Smooth muscle cell (in vitro differentiated cells): ENCODE results near the gene TMEM41A. TPM values are rescaled to one million over a fixed set of nuclear protein-coding genes. Genes with fewer than 3 reads are reported as not detected.

ENCODE experiments used
- DNase-seq: peaks from one replicate; lab custom pipeline; 2025; ENCODE audit not compliant: unreplicated experiment; lab: John Stamatoyannopoulos, UW
- H2AFZ ChIP-seq: fragments of 200-600 bp; sonication (generic); 2 replicates; pipeline ENCODE4 v1.6.0; 2016; ENCODE audit warnings: antibody characterized with exemption, low read depth, mild to moderate bottlenecking
- H3F3A ChIP-seq: fragments of 200-600 bp; sonication (generic); 2 replicates; pipeline ENCODE4 v1.6.0; 2017; ENCODE audit warnings: antibody characterized with exemption, low read depth
- H3K27ac ChIP-seq: fragments of 200-600 bp; sonication (generic); 2 replicates; pipeline ENCODE4 v1.5.1; 2016; ENCODE audit warnings: low read depth, mild to moderate bottlenecking
- H3K27me3 ChIP-seq: fragments of 200-600 bp; sonication (generic); 2 replicates; pipeline ENCODE4 v1.6.1; 2016; ENCODE audit warnings: low read depth, mild to moderate bottlenecking
- H3K36me3 ChIP-seq: fragments of 200-600 bp; sonication (generic); 2 replicates; pipeline ENCODE4 v1.5.1; 2016; ENCODE audit warnings: low read depth
- H3K4me1 ChIP-seq: fragments of 200-600 bp; sonication (generic); 2 replicates; pipeline ENCODE4 v1.5.1; 2016; ENCODE audit warnings: low read depth
- H3K4me2 ChIP-seq: fragments of 200-600 bp; sonication (generic); 2 replicates; pipeline ENCODE4 v1.6.0; 2016; ENCODE audit warnings: mild to moderate bottlenecking
- H3K4me3 ChIP-seq: fragments of 200-600 bp; sonication (generic); 2 replicates; pipeline ENCODE4 v1.5.1; 2016; ENCODE audit warnings: mild to moderate bottlenecking
- H3K79me2 ChIP-seq: fragments of 200-600 bp; sonication (generic); 2 replicates; pipeline ENCODE4 v1.6.0; 2016; ENCODE audit warnings: low read depth, mild to moderate bottlenecking
- H3K9ac ChIP-seq: fragments of 200-600 bp; sonication (generic); 2 replicates; pipeline ENCODE4 v1.6.0; 2016; ENCODE audit warnings: low read depth
- H3K9me3 ChIP-seq: fragments of 200-600 bp; sonication (generic); replicated peaks from 2 replicates; pipeline ENCODE4 v1.5.1; 2016; ENCODE audit warnings: low read depth
- H4K20me1 ChIP-seq: fragments of 200-600 bp; sonication (generic); 2 replicates; pipeline ENCODE4 v1.6.0; 2016; ENCODE audit warnings: low read depth
- CTCF ChIP-seq: fragments of 200-600 bp; sonication (generic); IDR thresholded peaks from 2 replicates; pipeline ENCODE4 v1.5.1; 2017; ENCODE audit warnings: borderline replicate concordance, mild to moderate bottlenecking, antibody characterized with exemption; ENCODE audit not compliant: insufficient read depth, poor library complexity, severe bottlenecking
- WGBS: methylation state at CpG from one replicate; pipeline ENCODE4 v1.1.7; 2016; ENCODE audit warnings: low lambda C conversion rate; 5-methylcytosine and 5-hydroxymethylcytosine counted together
- polyA plus RNA-seq: library from polyadenylated mRNA; unstranded; fragments of >200 nt; fragmentation: Nextera tagmentation; extraction: Ambion mirVana; gene quantifications from 2 replicates; pipeline ENCODE4 v1.2.1, GENCODE V29; 2016
- total RNA-seq: library from RNA; depleted of rRNA; stranded (reverse); fragments of >200 nt; gene quantifications from 2 replicates; pipeline ENCODE4 v1.2.3, GENCODE V29; 2014

Gene TMEM41A
- total and polyA plus RNA-seq, 2 experiments from 2014 or later: 19.7 to 21.3 TPM

GRCh38 chr3:185503521-185503920 lies 4.7 kb upstream of the TMEM41A start:
- Histone ChIP-seq H3K27me3 (no peaks in the 10 kb centered on the region), H3K79me2 (no peaks in the 10 kb centered on the region), H3K4me1 (no peaks in the 10 kb centered on the region), H4K20me1 (no peaks in the 10 kb centered on the region), H3F3A (no peaks in the 10 kb centered on the region), H2AFZ (no peak overlapping the region), H3K9ac (no peak overlapping the region), H3K4me2 (no peak overlapping the region), H3K9me3 (no peaks in the 10 kb centered on the region), H3K36me3 (no peaks in the 10 kb centered on the region), H3K4me3 (no peak overlapping the region), H3K27ac (no peak overlapping the region)
- TF ChIP-seq CTCF: no peak
- DNase-seq: no peak
- WGBS: 72% methylated on average over 1 of the region's 1 CpG

GRCh38 chr3:185502987-185503386 lies 4.2 kb upstream of the TMEM41A start:
- Histone ChIP-seq H3K27me3 (no peaks in the 10 kb centered on the region), H3K4me3 (no peak overlapping the region), H3K4me1 (peaks cover under 1% of the 10 kb centered on the region), H3F3A (no peaks in the 10 kb centered on the region), H3K27ac (no peak overlapping the region), H3K9me3 (no peaks in the 10 kb centered on the region), H2AFZ (no peak overlapping the region), H3K36me3 (no peaks in the 10 kb centered on the region), H3K79me2 (peaks cover 3% of the 10 kb centered on the region), H4K20me1 (no peaks in the 10 kb centered on the region), H3K4me2 (no peak overlapping the region), H3K9ac (no peak overlapping the region)
- no peak for DNase-seq
- 87% methylated on average over 3 of the region's 3 CpGs for WGBS
- no peak for TF ChIP-seq CTCF

DNA sequence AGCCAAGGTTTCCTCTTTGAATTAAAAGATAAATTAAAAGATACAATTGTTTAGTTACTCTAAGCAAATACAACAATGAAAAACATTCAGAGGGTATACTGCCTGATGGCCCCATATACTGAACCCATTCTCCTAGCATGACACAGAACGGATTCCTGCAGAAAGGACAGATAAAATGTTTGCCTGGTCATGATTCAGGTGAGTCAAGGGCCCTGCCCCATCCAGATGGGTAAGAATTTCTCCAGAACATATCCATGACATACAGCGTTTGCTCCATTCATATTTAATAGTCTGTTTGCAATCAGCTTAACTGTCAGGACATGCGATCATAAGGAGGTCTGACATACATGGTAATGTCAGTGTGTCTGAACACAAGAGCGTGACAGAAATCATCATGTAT lies 8.6 kb downstream of the TMEM41A start:
- no peak overlapping the region for H3K4me3 ChIP-seq
- no peak for TF ChIP-seq CTCF
- no peaks in the 10 kb centered on the region for H3K27me3 ChIP-seq
- no peak overlapping the region for H3K4me2 ChIP-seq
- no peaks in the 10 kb centered on the region for H3K79me2 ChIP-seq
- H3K9me3 ChIP-seq: no peaks in the 10 kb centered on the region
- DNase-seq: no peak
- 97% methylated on average over 4 of the region's 4 CpGs for WGBS
- H3K36me3 ChIP-seq: no peaks in the 10 kb centered on the region
- no peak overlapping the region for H3K9ac ChIP-seq
- no peak overlapping the region for H3K27ac ChIP-seq
- H3K4me1 ChIP-seq: no peaks in the 10 kb centered on the region
- H3F3A ChIP-seq: no peaks in the 10 kb centered on the region
- no peak overlapping the region for H2AFZ ChIP-seq
- no peaks in the 10 kb centered on the region for H4K20me1 ChIP-seq

DNA sequence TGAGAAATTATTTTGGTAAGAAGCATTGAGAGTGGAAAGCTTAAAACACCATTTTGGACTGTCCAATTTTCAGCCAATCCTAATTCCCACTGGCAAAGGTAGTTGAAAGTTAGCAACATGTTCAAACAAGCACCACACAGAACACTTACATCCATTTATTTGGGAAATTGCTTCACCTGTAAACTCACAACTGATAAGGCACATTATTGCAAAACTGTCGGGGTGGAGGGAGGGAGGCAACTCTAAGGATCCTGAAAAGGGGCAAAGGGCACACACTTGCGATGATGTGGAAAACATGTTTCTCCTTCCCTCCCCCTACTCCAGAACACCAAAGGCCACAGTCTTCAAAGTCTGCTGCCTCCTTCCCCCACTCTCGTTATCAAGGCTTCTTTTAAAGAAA lies 9.4 kb downstream of the TMEM41A start:
- H3K27me3 ChIP-seq: no peaks in the 10 kb centered on the region
- no peak for TF ChIP-seq CTCF
- H2AFZ ChIP-seq: no peak overlapping the region
- H3K9me3 ChIP-seq: no peaks in the 10 kb centered on the region
- H4K20me1 ChIP-seq: no peaks in the 10 kb centered on the region
- no peaks in the 10 kb centered on the region for H3K4me1 ChIP-seq
- no peak for DNase-seq
- no peaks in the 10 kb centered on the region for H3K79me2 ChIP-seq
- no peaks in the 10 kb centered on the region for H3K36me3 ChIP-seq
- no peaks in the 10 kb centered on the region for H3F3A ChIP-seq
- H3K4me2 ChIP-seq: no peak overlapping the region
- no peak overlapping the region for H3K9ac ChIP-seq
- no peak overlapping the region for H3K4me3 ChIP-seq
- 91% methylated on average over 3 of the region's 3 CpGs for WGBS
- H3K27ac ChIP-seq: no peak overlapping the region
